ENCODE measurements around the gene AKAP11. TPM values are rescaled to one million over a fixed set of nuclear protein-coding genes. Genes with fewer than 3 reads are reported as not detected.

The AKAP11 gene
- total and polyA plus RNA-seq, 2 of the 8 experiments (the other 6 are each of a cell fraction or from before 2014, with no cell fraction given): 4.5 to 21.9 TPM

GRCh38 chr13:42356184-42356575, 84.2 kb downstream of the AKAP11 start:
- H3K4me2 ChIP-seq (ENCODE audit: insufficient read depth in 1 of 2, low read depth in 2 of 2, low read length in 2 of 2): no peak overlapping the region
- no peak overlapping the region for H4K91ac ChIP-seq (replicated peaks; ENCODE audit: insufficient read length, low read length)
- H3K18ac ChIP-seq (ENCODE audit: extremely low read depth, low read length): no peak overlapping the region
- H3K4ac ChIP-seq (replicated peaks; ENCODE audit: insufficient read length, low read depth, low read length): no peak overlapping the region
- H3K79me1 ChIP-seq (ENCODE audit: low read depth, low read length): no peaks in the 10 kb centered on the region
- CTCF ChIA-PET (ENCODE audit: partially characterized antibody): interaction anchor here (0.9 kb wide), 1 partner anchor 8 kb away, joined by 3 read pairs; no protein-coding TSS in a partner anchor
- H2BK120ac ChIP-seq (replicated peaks; ENCODE audit: low read depth, low read length): no peak overlapping the region
- no peak overlapping the region for H2BK12ac ChIP-seq (ENCODE audit: low read depth, low read length)
- no peak overlapping the region for H3K14ac ChIP-seq (ENCODE audit: insufficient read length)
- no peaks in the 10 kb centered on the region for H3K9me3 ChIP-seq (ENCODE audit: insufficient read depth in 2 of 2, low read depth in 1 of 2, low read length in 1 of 2)
- H2BK5ac ChIP-seq (ENCODE audit: low read depth, low read length): no peak overlapping the region
- H3K23me2 ChIP-seq (ENCODE audit: low read depth, low read length): no peaks in the 10 kb centered on the region
- POLR2A ChIA-PET (ENCODE audit: partially characterized antibody): no interaction called here
- no peak overlapping the region for H4K8ac ChIP-seq (ENCODE audit: extremely low read depth, insufficient read depth, low read length)
- no peak overlapping the region for H4K5ac ChIP-seq (ENCODE audit: insufficient read length, low read depth, low read length)
- no peak overlapping the region for H3K4me3 ChIP-seq (ENCODE audit: extremely low read depth in 1 of 4, insufficient read depth in 2 of 4, low read depth in 3 of 4, low read length in 4 of 4)
- no peak overlapping the region for H3K23ac ChIP-seq (ENCODE audit: insufficient read length)
- H3K27me3 ChIP-seq (replicated peaks in 1 of 4; ENCODE audit: control insufficient read depth in 3 of 4, extremely low read depth in 1 of 4, insufficient read depth in 3 of 4, low read length in 3 of 4): no peaks in the 10 kb centered on the region
- DNase-seq (ENCODE audit: low read depth in 1 of 2, low spot score in 2 of 2): no peak
- no peak overlapping the region for H3K27ac ChIP-seq (ENCODE audit: low read depth, low read length)
- H2AFZ ChIP-seq (ENCODE audit: low read length): no peak overlapping the region
- no peaks in the 10 kb centered on the region for H3K79me2 ChIP-seq (ENCODE audit: control insufficient read depth in 1 of 2, insufficient read depth in 2 of 2, low read length in 2 of 2)
- FAIRE-seq: no peak
- no peak for TF ChIP-seq TCF12 (IDR thresholded peaks at IDR 0.05; ENCODE audit: low read depth, low read length)
- no peaks in the 10 kb centered on the region for H3K36me3 ChIP-seq (ENCODE audit: control insufficient read depth in 2 of 4, insufficient read depth in 4 of 4, low read length in 3 of 4)
- no peaks in the 10 kb centered on the region for H3K4me1 ChIP-seq (replicated peaks in 1 of 4; ENCODE audit: control insufficient read depth in 3 of 4, insufficient read depth in 4 of 4, low read length in 3 of 4)
- H3K56ac ChIP-seq (replicated peaks; ENCODE audit: insufficient read length, low read depth, low read length): no peak overlapping the region
- no peak overlapping the region for H2BK20ac ChIP-seq (ENCODE audit: low read length)
- no peak overlapping the region for H2AK5ac ChIP-seq (ENCODE audit: low read depth, low read length)
- no peak overlapping the region for H3K9ac ChIP-seq (replicated peaks in 1 of 4; ENCODE audit: extremely low read depth in 1 of 4, low read depth in 3 of 4, low read length in 3 of 4)
- H2BK15ac ChIP-seq (ENCODE audit: low read length): no peak overlapping the region
- 88% methylated on average over 5 of the region's 5 CpGs; no CpG with 5 or more reads in 1 of the 2 experiments for WGBS, 2 experiments (ENCODE audit: extremely low coverage in 1 of 2, insufficient coverage in 1 of 2, insufficient read length in 1 of 2, insufficient replicate concordance in 2 of 2, low coverage in 1 of 2, low lambda C conversion rate in 2 of 2, missing lambda C conversion rate in 1 of 2)
- no peaks in the 10 kb centered on the region for H4K20me1 ChIP-seq (replicated peaks in 1 of 2; ENCODE audit: control insufficient read depth in 1 of 2, insufficient read depth in 2 of 2, low read length in 2 of 2)
